ENCODE measurements around the gene INTS11.

GRCh38 chr1:1322418-1322817 is 2.0 kb downstream of the INTS11 start:
- TF ChIP-seq POLR2AphosphoS5 (IDR thresholded peaks at IDR 0.05) (no peak), CTCF (IDR thresholded peaks at IDR 0.05) (no peak)

All from prostate gland (tissue), 2 donors.